Left renal cortex interstitium (tissue), 4 donors: ENCODE data around the gene TEAD3. TPM values are rescaled to one million over a fixed set of nuclear protein-coding genes. Genes with fewer than 3 reads are reported as not detected.

ENCODE experiments used
- DNase-seq, 4 donors: peaks; one replicate each; pipeline ENCODE4 v3.0.0-alpha.2; 2013; ENCODE audit warnings: low read depth in 4 of 4, low spot score in 2 of 4, missing footprints in 1 of 4
- polyA plus RNA-seq, 4 donors: library from polyadenylated mRNA; unstranded; fragments of 120-200 nt; gene quantifications; one replicate each; pipeline ENCODE4 v1.2.1, GENCODE V29; 2013; ENCODE audit not compliant: insufficient read length in 4 of 4

TEAD3 gene
- polyA plus RNA-seq, 4 donors: 39.7 to 64.4 (median 50.9) TPM

- DNase-seq: no peak
Measured at GRCh38 chr6:35492974-35493284, 4.0 kb downstream of the TEAD3 start.

- no peak for DNase-seq
Measured at GRCh38 chr6:35492258-35492973, 4.5 kb downstream of the TEAD3 start.

GRCh38 chr6:35491558-35492257 lies 5.2 kb downstream of the TEAD3 start:
- DNase-seq: no peak

GRCh38 chr6:35490821-35491557 lies 5.9 kb downstream of the TEAD3 start:
- DNase-seq: no peak

- no peak for DNase-seq
Measured at GRCh38 chr6:35489995-35490791, 6.7 kb downstream of the TEAD3 start.

- no peak for DNase-seq
Measured at GRCh38 chr6:35489066-35489465, 7.8 kb downstream of the TEAD3 start.

- DNase-seq: no peak
Measured at GRCh38 chr6:35488517-35488862, 8.4 kb downstream of the TEAD3 start.

GRCh38 chr6:35487658-35488516 lies 9.0 kb downstream of the TEAD3 start:
- DNase-seq: no peak

- DNase-seq: no peak
Measured at GRCh38 chr6:35486005-35486925, 10.6 kb downstream of the TEAD3 start.

GRCh38 chr6:35485402-35485877 lies 11.4 kb downstream of the TEAD3 start:
- DNase-seq: no peak

- no peak for DNase-seq
Measured at GRCh38 chr6:35484921-35485392, 11.9 kb downstream of the TEAD3 start.

GRCh38 chr6:35483893-35484645 lies 12.8 kb downstream of the TEAD3 start:
- DNase-seq: no peak

GRCh38 chr6:35483490-35483889 lies 13.4 kb downstream of the TEAD3 start:
- DNase-seq: no peak

- no peak for DNase-seq
Measured at GRCh38 chr6:35483062-35483461, 13.8 kb downstream of the TEAD3 start.

- DNase-seq: no peak
Measured at GRCh38 chr6:35481226-35481625, 15.7 kb downstream of the TEAD3 start.

- DNase-seq: no peak
Measured at GRCh38 chr6:35480176-35480575, 16.7 kb downstream of the TEAD3 start.

- DNase-seq: no peak
Measured at GRCh38 chr6:35478259-35478658, 18.6 kb downstream of the TEAD3 start.

GRCh38 chr6:35477551-35478179 lies 19.2 kb downstream of the TEAD3 start:
- DNase-seq: no peak
